GDM1 (cell line): Measurements from ENCODE around the gene LIPC.
"Not testable (repeated sequence)": the region's sequence is repeated elsewhere in the genome, so short reads cannot be mapped to it uniquely, and the experiment has no call there.

ENCODE experiments used
- DNase-seq: peaks from one replicate; lab custom pipeline; 2025; lab: John Stamatoyannopoulos, UW

Gene LIPC

GRCh38 chr15:58585693-58586443 lies 154.1 kb downstream of the LIPC start:
- DNase-seq = no peak

GRCh38 chr15:58587486-58587885 lies 155.7 kb downstream of the LIPC start:
- DNase-seq = no peak

- DNase-seq = no peak
These were observed 156.3 kb downstream of the LIPC start for GRCh38 chr15:58588096-58588495.

GRCh38 chr15:58589047-58589446 lies 157.3 kb downstream of the LIPC start:
- no peak for DNase-seq

- no peak for DNase-seq
These were observed 158.4 kb downstream of the LIPC start for GRCh38 chr15:58590236-58590635.

GRCh38 chr15:58590926-58591325 lies 159.1 kb downstream of the LIPC start:
- DNase-seq = no peak

GRCh38 chr15:58593870-58594269 lies 162.1 kb downstream of the LIPC start:
- no peak for DNase-seq

- DNase-seq = no peak
These were observed 163.1 kb downstream of the LIPC start for GRCh38 chr15:58594898-58595297.

GRCh38 chr15:58595516-58596263 lies 163.9 kb downstream of the LIPC start:
- DNase-seq = no peak

GRCh38 chr15:58597943-58598828 lies 166.4 kb downstream of the LIPC start:
- DNase-seq = no peak

GRCh38 chr15:58598829-58599210 lies 167.0 kb downstream of the LIPC start:
- no peak for DNase-seq

GRCh38 chr15:58602823-58603222 lies 171.0 kb downstream of the LIPC start:
- no peak for DNase-seq

GRCh38 chr15:58603927-58604326 lies 172.1 kb downstream of the LIPC start:
- not testable (repeated sequence) for DNase-seq

GRCh38 chr15:58604455-58604923 lies 172.7 kb downstream of the LIPC start:
- DNase-seq = no peak

GRCh38 chr15:58605931-58606530 lies 174.2 kb downstream of the LIPC start:
- no peak for DNase-seq

GRCh38 chr15:58606577-58607080 lies 174.8 kb downstream of the LIPC start:
- no peak for DNase-seq

GRCh38 chr15:58608129-58608590 lies 176.4 kb downstream of the LIPC start:
- DNase-seq = no peak

GRCh38 chr15:58608711-58609110 lies 176.9 kb downstream of the LIPC start:
- no peak for DNase-seq

GRCh38 chr15:58611731-58612676 lies 180.2 kb downstream of the LIPC start:
- no peak for DNase-seq

GRCh38 chr15:58616171-58616570 lies 184.4 kb downstream of the LIPC start:
- DNase-seq = no peak
